ENCODE measurements around the gene ARSA.

The ARSA gene

GRCh38 chr22:50584106-50585096 lies 43.6 kb downstream of the ARSA start:
- Mint-ChIP-seq H3K27me3 (no peaks in the 10 kb centered on the region), H3K27ac (no peak overlapping the region), H3K36me3 (peaks cover 13% of the 10 kb centered on the region), H3K4me1 (peaks cover 28% of the 10 kb centered on the region), H3K9me3 (no peaks in the 10 kb centered on the region), H3K4me3 (peak overlapping the region; percentile 93)
- ATAC-seq = no peak

GRCh38 chr22:50583294-50583861 lies 44.6 kb downstream of the ARSA start:
- peak overlapping the region; percentile 98 for H3K27ac Mint-ChIP-seq
- H3K9me3 Mint-ChIP-seq = no peaks in the 10 kb centered on the region
- H3K4me1 Mint-ChIP-seq = peaks cover 29% of the 10 kb centered on the region
- H3K4me3 Mint-ChIP-seq = peak overlapping the region; percentile 93
- H3K36me3 Mint-ChIP-seq = peaks cover 21% of the 10 kb centered on the region
- peak; percentile 43 for ATAC-seq
- no peaks in the 10 kb centered on the region for H3K27me3 Mint-ChIP-seq

- H3K4me3 Mint-ChIP-seq = peak within 1 kb of the TSS; percentile 93
- H3K27me3 Mint-ChIP-seq = no peaks in the 10 kb centered on the region
- peaks cover 29% of the 10 kb centered on the region for H3K4me1 Mint-ChIP-seq
- peaks cover 21% of the 10 kb centered on the region for H3K36me3 Mint-ChIP-seq
- peak within 1 kb of the TSS; percentile 98 for H3K27ac Mint-ChIP-seq
- no peaks in the 10 kb centered on the region for H3K9me3 Mint-ChIP-seq
- ATAC-seq = peak; percentile 99
Observed at GRCh38 chr22:50582493-50583293, 45.3 kb downstream of the ARSA start, which contains the start of gene CHKB. Gene CHKB (minus strand): TSS chr22:50582849. CDS start chr22:50582781, 68 bp downstream.

GRCh38 chr22:50581950-50582492 lies 45.9 kb downstream of the ARSA start:
- no peaks in the 10 kb centered on the region for H3K9me3 Mint-ChIP-seq
- peak overlapping the region; percentile 93 for H3K4me3 Mint-ChIP-seq
- peak overlapping the region; percentile 98 for H3K27ac Mint-ChIP-seq
- peaks cover 28% of the 10 kb centered on the region for H3K36me3 Mint-ChIP-seq
- no peaks in the 10 kb centered on the region for H3K27me3 Mint-ChIP-seq
- ATAC-seq = no peak
- H3K4me1 Mint-ChIP-seq = peaks cover 29% of the 10 kb centered on the region

GRCh38 chr22:50581031-50581949 lies 46.7 kb downstream of the ARSA start:
- Mint-ChIP-seq H3K9me3 (no peaks in the 10 kb centered on the region), H3K27ac (peak overlapping the region; percentile 98), H3K4me3 (peak overlapping the region; percentile 93), H3K36me3 (peaks cover 35% of the 10 kb centered on the region), H3K4me1 (peaks cover 29% of the 10 kb centered on the region), H3K27me3 (no peaks in the 10 kb centered on the region)
- ATAC-seq = no peak

- no peak overlapping the region for H3K4me3 Mint-ChIP-seq
Observed at GRCh38 chr22:50579752-50580151, 48.2 kb downstream of the ARSA start.

GRCh38 chr22:50578776-50579310 lies 49.1 kb downstream of the ARSA start:
- Mint-ChIP-seq H3K4me3 (no peak overlapping the region), H3K4me1 (peaks cover 29% of the 10 kb centered on the region)

More at GRCh38 chr22:50579752-50580151, 48.2 kb downstream of the ARSA start:
- ATAC-seq = no peak
- peaks cover 49% of the 10 kb centered on the region for H3K36me3 Mint-ChIP-seq
- no peaks in the 10 kb centered on the region for H3K9me3 Mint-ChIP-seq
- H3K27me3 Mint-ChIP-seq = no peaks in the 10 kb centered on the region
- H3K4me1 Mint-ChIP-seq = peaks cover 29% of the 10 kb centered on the region
- no peak overlapping the region for H3K27ac Mint-ChIP-seq

GRCh38 chr22:50577987-50578775 lies 49.8 kb downstream of the ARSA start, which contains the start of gene CPT1B:
Gene CPT1B (minus strand): TSS chr22:50578427. CDS start chr22:50577915, 512 bp downstream.
- Mint-ChIP-seq H3K4me1 (peaks cover 23% of the 10 kb centered on the region), H3K36me3 (peaks cover 49% of the 10 kb centered on the region), H3K9me3 (no peaks in the 10 kb centered on the region), H3K27ac (no peak within 1 kb of the TSS), H3K27me3 (no peaks in the 10 kb centered on the region), H3K4me3 (no peak within 1 kb of the TSS)
- no peak for ATAC-seq

More at GRCh38 chr22:50578776-50579310, 49.1 kb downstream of the ARSA start:
- ATAC-seq = no peak
- Mint-ChIP-seq H3K27ac (no peak overlapping the region), H3K9me3 (no peaks in the 10 kb centered on the region), H3K36me3 (peaks cover 49% of the 10 kb centered on the region), H3K27me3 (no peaks in the 10 kb centered on the region)

- Mint-ChIP-seq H3K36me3 (peaks cover 54% of the 10 kb centered on the region), H3K9me3 (no peaks in the 10 kb centered on the region), H3K27ac (no peak overlapping the region), H3K4me1 (peaks cover 26% of the 10 kb centered on the region), H3K4me3 (no peak overlapping the region), H3K27me3 (no peaks in the 10 kb centered on the region)
- ATAC-seq = no peak
Observed at GRCh38 chr22:50577697-50577986, 50.3 kb downstream of the ARSA start.

GRCh38 chr22:50576806-50577696 lies 50.9 kb downstream of the ARSA start:
- Mint-ChIP-seq H3K9me3 (no peaks in the 10 kb centered on the region), H3K27ac (no peak overlapping the region), H3K4me3 (no peak overlapping the region), H3K36me3 (peaks cover 60% of the 10 kb centered on the region), H3K4me1 (peaks cover 30% of the 10 kb centered on the region), H3K27me3 (no peaks in the 10 kb centered on the region)
- ATAC-seq = no peak

GRCh38 chr22:50576070-50576469 lies 51.9 kb downstream of the ARSA start:
- peaks cover 22% of the 10 kb centered on the region for H3K4me1 Mint-ChIP-seq
- H3K27me3 Mint-ChIP-seq = no peaks in the 10 kb centered on the region
- no peak overlapping the region for H3K27ac Mint-ChIP-seq
- H3K9me3 Mint-ChIP-seq = no peaks in the 10 kb centered on the region
- H3K4me3 Mint-ChIP-seq = no peak overlapping the region
- no peak for ATAC-seq
- peaks cover 70% of the 10 kb centered on the region for H3K36me3 Mint-ChIP-seq

- H3K36me3 Mint-ChIP-seq = peaks cover 71% of the 10 kb centered on the region
- ATAC-seq = no peak
- H3K4me3 Mint-ChIP-seq = no peak overlapping the region
- no peaks in the 10 kb centered on the region for H3K27me3 Mint-ChIP-seq
- H3K27ac Mint-ChIP-seq = no peak overlapping the region
- H3K9me3 Mint-ChIP-seq = no peaks in the 10 kb centered on the region
- H3K4me1 Mint-ChIP-seq = peaks cover 22% of the 10 kb centered on the region
Observed at GRCh38 chr22:50575426-50575941, 52.5 kb downstream of the ARSA start.
